KMS-11 (cell line): Measurements from ENCODE around the gene CDH4.

Source experiments
- H2AFZ ChIP-seq: fragments of 200-600 bp; sonication (generic); 2 replicates; pipeline ENCODE4 v1.6.1; 2016; ENCODE audit warnings: antibody characterized with exemption, mixed run types, low read depth
- H3K27ac ChIP-seq: fragments of 200-600 bp; sonication (generic); 2 replicates; pipeline ENCODE4 v1.6.1; 2016; ENCODE audit warnings: mild to moderate bottlenecking, mixed run types
- H3K27me3 ChIP-seq: fragments of 200-600 bp; sonication (generic); 2 replicates; pipeline ENCODE4 v1.6.1; 2017; ENCODE audit warnings: mild to moderate bottlenecking, low read depth, mixed run types, moderate library complexity; ENCODE audit not compliant: insufficient read depth
- H3K36me3 ChIP-seq: fragments of 200-600 bp; sonication (generic); 2 replicates; pipeline ENCODE4 v1.6.1; 2017; ENCODE audit warnings: mild to moderate bottlenecking, mixed run types; ENCODE audit not compliant: insufficient read depth
- H3K4me1 ChIP-seq: fragments of 200-600 bp; sonication (generic); 2 replicates; pipeline ENCODE4 v1.6.1; 2016; ENCODE audit warnings: mild to moderate bottlenecking, low read depth, mixed run types; ENCODE audit not compliant: poor library complexity, severe bottlenecking
- H3K4me2 ChIP-seq: fragments of 200-600 bp; sonication (generic); 2 replicates; pipeline ENCODE4 v1.7.0; 2016; ENCODE audit warnings: mild to moderate bottlenecking, mixed run types
- H3K4me3 ChIP-seq: fragments of 200-600 bp; sonication (generic); IDR thresholded peaks from 2 replicates; pipeline ENCODE4 v1.6.1; 2017; ENCODE audit warnings: low read depth, low read length, mixed read lengths; ENCODE audit not compliant: insufficient read depth
- H3K79me2 ChIP-seq: fragments of 200-600 bp; sonication (generic); 2 replicates; pipeline ENCODE4 v1.6.1; 2016; ENCODE audit warnings: low read depth, mixed run types; ENCODE audit not compliant: insufficient read depth
- H3K9ac ChIP-seq: fragments of 200-600 bp; sonication (generic); 2 replicates; pipeline ENCODE4 v1.6.1; 2016; ENCODE audit warnings: mild to moderate bottlenecking, mixed run types
- H4K20me1 ChIP-seq: fragments of 200-600 bp; sonication (generic); 2 replicates; pipeline ENCODE4 v1.6.1; 2016; ENCODE audit warnings: mild to moderate bottlenecking, mixed run types; ENCODE audit not compliant: insufficient read depth
- CTCF ChIP-seq: fragments of 200-600 bp; sonication (generic); conservative IDR thresholded peaks from 2 replicates; pipeline ENCODE4 v1.6.1; 2017; ENCODE audit warnings: low read depth, mild to moderate bottlenecking, antibody characterized with exemption, low read length, moderate library complexity, mixed read lengths

Gene CDH4

DNA sequence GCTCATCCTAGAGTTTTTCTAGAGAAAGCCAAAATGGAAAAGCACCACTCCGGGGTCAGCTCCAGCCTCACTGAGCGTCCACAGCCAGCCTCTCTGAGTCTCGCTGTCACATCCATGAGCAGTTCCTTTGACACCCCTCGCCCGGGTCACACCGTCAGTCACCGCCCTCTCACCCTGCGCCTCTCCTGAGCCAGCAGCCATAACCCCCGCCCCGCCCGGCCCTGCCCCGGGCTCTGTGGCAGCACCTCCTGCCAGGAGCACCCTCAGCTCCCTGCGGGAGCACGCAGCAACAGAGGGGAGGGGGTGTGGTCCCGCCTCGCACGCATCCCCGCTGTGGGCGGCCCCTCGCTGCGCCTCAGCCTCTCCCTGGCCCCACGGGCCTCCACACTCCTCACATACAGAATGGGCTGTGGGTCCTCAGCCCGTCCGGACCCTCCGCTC is 545.9 kb downstream of the CDH4 start:
- no peak overlapping the region for H3K9ac ChIP-seq
- H3K36me3 ChIP-seq = no peaks in the 10 kb centered on the region
- no peak overlapping the region for H3K4me2 ChIP-seq
- no peaks in the 10 kb centered on the region for H3K79me2 ChIP-seq
- TF ChIP-seq CTCF = no peak
- H3K4me1 ChIP-seq = no peaks in the 10 kb centered on the region
- no peak overlapping the region for H3K27ac ChIP-seq
- no peaks in the 10 kb centered on the region for H4K20me1 ChIP-seq
- no peak overlapping the region for H2AFZ ChIP-seq
- H3K4me3 ChIP-seq = no peak overlapping the region
- H3K27me3 ChIP-seq = peaks cover 43% of the 10 kb centered on the region

- no peak overlapping the region for H3K4me2 ChIP-seq
- H3K27ac ChIP-seq = no peak overlapping the region
- H3K79me2 ChIP-seq = no peaks in the 10 kb centered on the region
- no peak for TF ChIP-seq CTCF
- no peak overlapping the region for H3K4me3 ChIP-seq
- H3K36me3 ChIP-seq = no peaks in the 10 kb centered on the region
- H3K4me1 ChIP-seq = no peaks in the 10 kb centered on the region
- no peak overlapping the region for H2AFZ ChIP-seq
- H3K27me3 ChIP-seq = peaks cover 46% of the 10 kb centered on the region
- no peaks in the 10 kb centered on the region for H4K20me1 ChIP-seq
- no peak overlapping the region for H3K9ac ChIP-seq
Observed at GRCh38 chr20:61798632-61799031, 546.6 kb downstream of the CDH4 start.

GRCh38 chr20:61799394-61799923 is 547.4 kb downstream of the CDH4 start:
- no peaks in the 10 kb centered on the region for H3K36me3 ChIP-seq

DNA sequence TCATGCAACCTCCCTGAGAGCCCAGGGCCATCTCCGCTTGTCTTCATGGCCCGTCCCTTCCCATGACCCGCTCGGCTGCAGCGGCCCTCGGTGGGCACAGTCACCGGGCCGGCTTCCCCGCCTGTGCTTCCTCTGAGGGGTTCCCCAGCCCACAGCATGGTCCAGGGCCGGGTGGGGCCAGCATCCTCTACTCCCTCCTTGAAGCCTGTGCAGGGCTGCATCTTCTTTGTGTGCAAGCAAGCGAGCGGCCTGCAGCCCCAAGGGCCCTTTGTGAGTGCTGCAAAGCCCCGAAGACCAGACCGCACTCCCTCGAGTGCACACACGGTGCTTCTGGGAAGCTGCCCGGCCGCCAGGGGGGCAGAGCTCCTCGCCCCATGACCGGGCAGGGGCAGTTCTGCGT is 547.9 kb downstream of the CDH4 start:
- Histone ChIP-seq H3K9ac (no peak overlapping the region), H3K27me3 (peaks cover 58% of the 10 kb centered on the region), H3K27ac (no peak overlapping the region), H3K79me2 (no peaks in the 10 kb centered on the region), H3K4me2 (no peak overlapping the region), H3K36me3 (no peaks in the 10 kb centered on the region), H2AFZ (no peak overlapping the region), H3K4me1 (no peaks in the 10 kb centered on the region), H3K4me3 (no peak overlapping the region), H4K20me1 (no peaks in the 10 kb centered on the region)
- no peak for TF ChIP-seq CTCF

More at GRCh38 chr20:61799394-61799923, 547.4 kb downstream of the CDH4 start:
- Histone ChIP-seq H3K79me2 (no peaks in the 10 kb centered on the region), H4K20me1 (no peaks in the 10 kb centered on the region), H3K4me1 (no peaks in the 10 kb centered on the region), H2AFZ (no peak overlapping the region), H3K27me3 (peaks cover 55% of the 10 kb centered on the region), H3K27ac (no peak overlapping the region), H3K4me3 (no peak overlapping the region), H3K4me2 (no peak overlapping the region), H3K9ac (no peak overlapping the region)
- no peak for TF ChIP-seq CTCF
